D721Med (cell line): ENCODE data around the gene SHLD1.

ENCODE experiments used
- DNase-seq: peaks from one replicate; pipeline ENCODE4 v3.0.0; 2011; ENCODE audit warnings: low spot score; ENCODE audit not compliant: insufficient read length
- FAIRE-seq: peaks from 2 replicates; lab custom pipeline; 2011; peaks lifted over from hg19 to GRCh38; lab: Jason Lieb, UNC
- CTCF ChIP-seq: IDR thresholded peaks from 2 replicates; pipeline ENCODE4 v1.5.1; 2012; ENCODE audit warnings: mild to moderate bottlenecking, control low read depth; ENCODE audit not compliant: insufficient read depth; ENCODE audit errors: missing control alignments

The SHLD1 gene

DNA sequence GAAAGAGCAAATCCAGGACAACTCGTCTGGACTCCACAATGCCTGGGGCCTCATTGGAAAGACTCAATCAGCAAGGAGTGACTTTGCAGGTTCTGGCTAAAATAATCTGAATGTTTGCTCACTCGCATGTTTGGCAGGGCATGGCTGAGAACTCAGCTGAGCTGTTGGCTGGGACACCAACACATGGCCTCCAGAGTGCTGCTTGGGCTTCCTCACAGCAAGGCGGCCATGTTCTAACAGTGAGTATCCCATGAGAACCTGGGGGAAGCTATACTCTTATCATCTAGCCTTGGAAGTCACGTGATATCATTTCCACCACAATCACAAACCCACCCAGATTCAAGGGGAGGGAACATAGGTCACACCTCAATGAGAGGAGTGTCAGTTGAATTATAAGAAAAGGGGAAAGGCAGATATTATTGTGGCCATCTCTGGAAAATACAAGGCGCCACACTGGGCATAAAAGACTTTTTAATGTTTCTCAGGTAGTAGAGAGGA, 23.1 kb upstream of the SHLD1 start:
- TF ChIP-seq CTCF = no peak
- FAIRE-seq = no peak
- DNase-seq = no peak

DNA sequence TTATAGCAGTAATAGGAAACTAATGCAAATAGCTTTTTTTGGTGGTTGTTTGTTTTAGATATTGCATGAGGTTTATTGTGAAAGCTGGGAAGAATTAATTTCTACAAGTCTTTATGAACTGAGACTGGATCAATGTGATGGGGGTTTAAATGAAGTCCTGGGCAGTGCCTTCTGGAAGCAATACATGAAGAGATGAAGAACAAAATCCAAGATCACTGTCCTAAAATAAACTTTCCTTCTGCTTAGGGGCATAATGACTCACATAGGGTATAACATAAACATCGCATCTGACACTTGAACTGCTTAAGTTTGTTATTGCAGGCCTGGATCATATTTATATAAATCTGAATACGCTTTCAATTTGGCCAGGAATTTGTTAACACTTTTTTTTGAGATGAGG, 20.9 kb upstream of the SHLD1 start:
- no peak for DNase-seq
- FAIRE-seq = no peak
- no peak for TF ChIP-seq CTCF

GRCh38 chr20:5730131-5730530, 20.1 kb upstream of the SHLD1 start:
- DNase-seq (no peak), FAIRE-seq (no peak)
- TF ChIP-seq CTCF = no peak

DNA sequence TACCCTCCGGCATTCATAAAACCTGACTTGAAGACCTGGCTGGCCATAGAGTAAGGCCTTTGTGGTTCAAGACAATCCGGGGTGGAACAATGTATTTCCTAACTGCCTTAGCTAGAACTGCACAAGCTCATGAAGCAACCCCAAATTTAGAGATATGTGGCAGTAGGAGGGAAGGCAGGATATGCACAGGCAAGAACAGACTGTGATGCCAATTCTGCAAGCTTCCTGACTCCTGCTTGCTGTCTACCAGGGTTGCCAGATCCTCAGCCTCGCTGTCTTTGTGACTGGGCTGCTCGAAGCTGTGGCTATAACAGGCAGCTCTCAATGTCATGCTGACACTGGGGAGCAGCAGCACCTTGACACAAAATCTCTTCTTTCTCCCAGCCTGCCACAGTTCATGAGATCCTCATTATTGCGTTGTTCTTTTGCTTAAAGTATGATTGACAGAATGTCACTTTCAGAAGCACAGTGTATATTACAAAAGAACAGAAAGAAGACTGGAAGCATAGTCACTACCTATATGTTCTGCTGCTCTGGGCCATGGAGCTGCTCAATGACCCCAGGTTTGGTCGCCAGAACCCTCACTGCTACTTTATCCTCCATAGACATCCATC, 18.3 kb upstream of the SHLD1 start:
- no peak for TF ChIP-seq CTCF
- FAIRE-seq (no peak), DNase-seq (no peak)

GRCh38 chr20:5734602-5735001, 15.6 kb upstream of the SHLD1 start:
- DNase-seq (no peak), FAIRE-seq (no peak)

DNA sequence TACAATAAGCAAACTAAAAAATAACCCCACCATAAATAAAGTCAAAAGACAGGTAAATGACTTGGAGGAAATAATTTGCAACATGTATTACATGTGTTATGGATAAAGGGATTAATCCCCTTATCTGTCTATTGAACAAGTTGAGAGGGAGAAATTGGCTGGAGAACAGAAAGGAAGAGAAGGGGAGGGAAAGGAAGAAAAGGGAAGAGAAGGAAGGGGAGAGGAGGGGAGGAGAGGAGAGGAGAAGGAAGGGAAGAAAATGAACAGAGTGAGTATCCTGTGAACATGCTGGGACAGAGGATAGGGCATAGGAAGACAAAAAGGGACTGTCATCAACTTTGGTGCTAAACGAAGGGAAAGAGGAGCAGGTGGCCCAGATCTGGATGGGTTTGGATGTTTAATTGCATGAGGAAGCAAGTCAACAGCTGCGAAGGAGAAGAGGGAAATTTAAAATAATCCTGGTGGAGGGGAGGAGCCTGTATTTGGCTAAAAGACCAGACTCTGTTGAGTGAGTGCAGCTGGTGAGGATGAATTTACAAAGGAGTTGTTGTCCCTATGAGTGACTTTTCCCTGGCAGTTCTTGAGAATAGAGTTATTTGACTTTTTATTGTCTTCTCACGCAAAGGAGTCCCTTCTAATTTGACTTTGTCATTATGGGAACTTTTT, 14.2 kb upstream of the SHLD1 start:
- no peak for TF ChIP-seq CTCF
- FAIRE-seq (no peak), DNase-seq (no peak)

More at GRCh38 chr20:5734602-5735001, 15.6 kb upstream of the SHLD1 start:
- TF ChIP-seq CTCF = no peak

DNA sequence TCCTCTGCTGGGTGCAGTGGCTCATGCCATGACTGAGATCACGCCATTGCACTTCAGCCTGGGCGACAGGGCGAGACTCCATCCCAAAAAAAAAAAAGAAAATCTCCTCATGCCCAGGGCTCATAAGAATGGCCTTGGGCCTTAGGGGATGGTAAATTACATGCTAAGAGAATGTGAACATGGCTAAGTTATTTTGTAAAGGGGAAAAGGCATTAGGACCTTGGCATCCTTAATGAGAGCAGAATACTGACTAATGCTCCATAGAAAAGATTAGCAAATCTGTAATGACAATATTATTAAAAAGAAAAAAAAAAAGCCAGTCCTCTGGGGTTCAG, 12.6 kb upstream of the SHLD1 start:
- FAIRE-seq = no peak
- TF ChIP-seq CTCF = no peak
- no peak for DNase-seq
